ENCODE results near the gene GPR132.
A peak's percentile ranks its signal among the peaks of the same experiment; 100 is the strongest.
"Not testable (repeated sequence)": the region's sequence is repeated elsewhere in the genome, so short reads cannot be mapped to it uniquely, and the experiment has no call there.

GPR132 gene

GRCh38 chr14:105039458-105040205 lies 25.6 kb downstream of the GPR132 start:
- no peak for DNase-seq

GRCh38 chr14:105035616-105036015 lies 29.6 kb downstream of the GPR132 start:
- DNase-seq = not testable (repeated sequence)

GRCh38 chr14:105034315-105035039 lies 30.8 kb downstream of the GPR132 start:
- DNase-seq = peak; percentile 90 to 91

GRCh38 chr14:105033412-105033900 lies 31.8 kb downstream of the GPR132 start:
- not testable (repeated sequence) for DNase-seq

GRCh38 chr14:105032451-105032901 lies 32.8 kb downstream of the GPR132 start:
- DNase-seq = not testable (repeated sequence)

- DNase-seq = no peak
Observed at GRCh38 chr14:105030836-105031396, 34.3 kb downstream of the GPR132 start.

- no peak for DNase-seq
Observed at GRCh38 chr14:105030194-105030593, 35.0 kb downstream of the GPR132 start.

GRCh38 chr14:105029402-105029801 lies 35.8 kb downstream of the GPR132 start:
- DNase-seq = no peak

- no peak for DNase-seq
Observed at GRCh38 chr14:105028251-105028927, 36.8 kb downstream of the GPR132 start.

GRCh38 chr14:105027718-105028117 lies 37.5 kb downstream of the GPR132 start:
- not testable (repeated sequence) for DNase-seq

GRCh38 chr14:105026802-105027563 lies 38.2 kb downstream of the GPR132 start:
- peak; percentile 14 to 43 for DNase-seq

- peak; percentile 62 to 72 for DNase-seq
Observed at GRCh38 chr14:105026033-105026785, 39.0 kb downstream of the GPR132 start.

- no peak for DNase-seq
Observed at GRCh38 chr14:105025429-105025828, 39.8 kb downstream of the GPR132 start.

- DNase-seq = no peak
Observed at GRCh38 chr14:105023791-105024480, 41.3 kb downstream of the GPR132 start.

GRCh38 chr14:105023144-105023543 lies 42.1 kb downstream of the GPR132 start:
- DNase-seq = no peak

GRCh38 chr14:105022276-105022670 lies 43.0 kb downstream of the GPR132 start:
- no peak for DNase-seq

GRCh38 chr14:105021656-105022275 lies 43.5 kb downstream of the GPR132 start:
- DNase-seq = peak in 1 of 2 donors; percentile 16

- peak; percentile 98 to 99 for DNase-seq
Observed at GRCh38 chr14:105020815-105021655, 44.2 kb downstream of the GPR132 start, which contains the start of gene CDCA4. CDCA4 (minus strand) TSS chr14:105021083; CDS start chr14:105011929, 9,154 bp downstream.
